CD4-positive, CD25-positive, alpha-beta regulatory T cell (primary cell): ENCODE results near the gene HAL. TPM values are rescaled to one million over a fixed set of nuclear protein-coding genes. Genes with fewer than 3 reads are reported as not detected.

ENCODE experiments used
- ATAC-seq, 2 donors: fragments of 150-1000 bp; cut with Tn5 transposase; one replicate each; pipeline ENCODE4 v1.10.0; 2021; ENCODE audit warnings: low read depth in 2 of 2, moderate number of reproducible peaks in 2 of 2, moderate library complexity in 1 of 2
- DNase-seq, 3 donors: peaks; one replicate each; pipeline versions ENCODE4 v3.0.0 to v3.0.0-alpha.2; 2012 to 2022; ENCODE audit warnings: mixed read lengths in 1 of 3
- H3K27ac ChIP-seq: one replicate; pipeline ENCODE4 v1.7.0; 2013; ENCODE audit warnings: mild to moderate bottlenecking, low read length; ENCODE audit not compliant: insufficient read depth, poor library complexity, severe bottlenecking
- H3K27me3 ChIP-seq: one replicate; pipeline ENCODE4 v1.7.0; 2013; ENCODE audit warnings: low read length; ENCODE audit not compliant: control insufficient read depth, insufficient read depth
- H3K36me3 ChIP-seq: one replicate; pipeline ENCODE4 v1.7.0; 2013; ENCODE audit warnings: mild to moderate bottlenecking, low read length, moderate library complexity; ENCODE audit not compliant: control insufficient read depth, insufficient read depth
- H3K4me1 ChIP-seq: 2 replicates; pipeline ENCODE4 v1.7.0; 2013; ENCODE audit warnings: mild to moderate bottlenecking, low read length; ENCODE audit not compliant: insufficient read depth, control insufficient read depth, poor library complexity, severe bottlenecking
- H3K4me3 ChIP-seq: one replicate; pipeline ENCODE4 v1.7.0; 2013; ENCODE audit warnings: low read depth, mild to moderate bottlenecking, low read length, moderate library complexity
- H3K9me3 ChIP-seq, 2 experiments: 1 replicate in 1 of 2; 2 replicates in 1 of 2; pipeline ENCODE4 v1.7.0; 2013; ENCODE audit warnings: low read length in 2 of 2, mild to moderate bottlenecking in 1 of 2, moderate library complexity in 1 of 2; ENCODE audit not compliant: control insufficient read depth in 2 of 2
- H3K27ac Mint-ChIP-seq, 3 donors: one replicate each; pipeline ENCODE4 v1.8.0; 2020 to 2022; ENCODE audit warnings: mild to moderate bottlenecking in 3 of 3, mixed read lengths in 3 of 3, moderate library complexity in 2 of 3
- H3K27me3 Mint-ChIP-seq: one replicate; pipeline ENCODE4 v1.8.0; 2022; ENCODE audit warnings: mild to moderate bottlenecking, mixed read lengths
- H3K36me3 Mint-ChIP-seq: one replicate; pipeline ENCODE4 v1.8.0; 2020; ENCODE audit warnings: mixed read lengths
- H3K4me1 Mint-ChIP-seq, 4 donors: one replicate each; pipeline ENCODE4 v1.8.0; 2020 to 2022; ENCODE audit warnings: mixed read lengths in 4 of 4, mild to moderate bottlenecking in 1 of 4
- H3K4me3 Mint-ChIP-seq, 4 donors: one replicate each; pipeline ENCODE4 v1.8.0; 2020 to 2022; ENCODE audit warnings: mild to moderate bottlenecking in 4 of 4, mixed read lengths in 4 of 4, moderate library complexity in 3 of 4
- H3K9me3 Mint-ChIP-seq, 7 donors: one replicate each; pipeline ENCODE4 v1.8.0; 2020 to 2022; ENCODE audit warnings: mixed read lengths in 7 of 7, mild to moderate bottlenecking in 3 of 7, moderate library complexity in 2 of 7
- polyA plus RNA-seq, 4 donors: library from polyadenylated mRNA; unstranded; fragments of 300-500 nt; fragmentation: Illumina TruSeq; gene quantifications; one replicate each; pipeline ENCODE4 v1.2.3, GENCODE V29; 2021
- total RNA-seq: library from RNA; stranded (reverse); gene quantifications from one replicate; pipeline ENCODE4 v1.2.3, GENCODE V29; 2022

HAL gene
- total and polyA plus RNA-seq, 5 donors from 2014 or later = 0.57 TPM; not detected in 4

DNA sequence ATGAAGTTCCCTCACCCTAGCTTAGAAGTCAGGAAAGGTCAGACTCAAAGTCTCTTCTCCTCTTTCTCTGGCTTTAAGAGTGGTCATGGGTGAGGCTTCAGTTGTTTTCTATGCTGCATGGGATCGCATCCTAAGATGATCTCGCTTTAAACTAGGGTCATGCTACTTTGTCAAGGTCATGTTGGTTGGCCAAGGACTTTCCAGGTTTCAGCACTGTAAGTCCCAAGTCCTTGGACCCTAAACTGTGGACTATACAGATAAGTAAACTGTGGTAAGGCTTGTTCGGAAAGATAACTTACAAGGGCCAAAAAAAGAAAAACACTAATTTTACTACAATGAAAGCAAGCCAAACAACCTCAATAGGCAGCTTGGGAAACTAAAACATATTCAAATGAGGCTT is 17.4 kb downstream of the HAL start:
- no peak overlapping the region for H3K27ac Mint-ChIP-seq

DNA sequence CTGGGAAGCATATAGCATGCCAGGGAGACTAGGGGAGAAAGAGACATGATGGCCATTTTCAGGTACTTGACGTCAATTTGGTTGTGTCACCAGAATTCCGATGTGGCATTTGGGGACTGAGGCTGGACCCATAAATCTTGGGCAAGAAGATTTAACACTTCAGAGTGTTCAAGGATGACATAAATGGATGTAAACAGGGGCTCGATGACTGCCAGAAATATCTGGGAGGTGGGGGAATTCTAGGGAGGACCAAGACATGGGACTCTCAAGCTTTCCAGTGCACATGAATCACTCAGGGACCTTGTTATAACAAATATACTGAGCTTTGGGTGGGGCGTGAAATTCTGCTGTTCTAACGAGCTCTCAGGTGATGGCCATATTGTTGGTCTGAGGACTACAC is 17.8 kb downstream of the HAL start:
- Mint-ChIP-seq H3K36me3 (peaks cover 3% of the 10 kb centered on the region), H3K4me1 (no peaks in the 10 kb centered on the region), H3K4me3 (no peak overlapping the region), H3K9me3 (no peaks in the 10 kb centered on the region), H3K27ac (no peak overlapping the region), H3K27me3 (peaks cover 5% of the 10 kb centered on the region)
- no peaks in the 10 kb centered on the region for H3K27me3 ChIP-seq
- no peaks in the 10 kb centered on the region for H3K4me1 ChIP-seq
- H3K36me3 ChIP-seq = no peaks in the 10 kb centered on the region
- no peak for DNase-seq
- H3K9me3 ChIP-seq = no peaks in the 10 kb centered on the region
- no peak overlapping the region for H3K4me3 ChIP-seq
- no peak overlapping the region for H3K27ac ChIP-seq
- ATAC-seq = no peak

More for the DNA sequence above, 17.4 kb downstream of the HAL start:
- Histone ChIP-seq H3K27me3 (no peaks in the 10 kb centered on the region), H3K36me3 (no peaks in the 10 kb centered on the region), H3K4me3 (no peak overlapping the region), H3K4me1 (no peaks in the 10 kb centered on the region), H3K27ac (no peak overlapping the region), H3K9me3 (no peaks in the 10 kb centered on the region)
- no peaks in the 10 kb centered on the region for H3K36me3 Mint-ChIP-seq
- H3K4me3 Mint-ChIP-seq = no peak overlapping the region
- H3K27me3 Mint-ChIP-seq = peaks cover 5% of the 10 kb centered on the region
- ATAC-seq (no peak), DNase-seq (no peak)
- no peaks in the 10 kb centered on the region for H3K9me3 Mint-ChIP-seq
- no peaks in the 10 kb centered on the region for H3K4me1 Mint-ChIP-seq

DNA sequence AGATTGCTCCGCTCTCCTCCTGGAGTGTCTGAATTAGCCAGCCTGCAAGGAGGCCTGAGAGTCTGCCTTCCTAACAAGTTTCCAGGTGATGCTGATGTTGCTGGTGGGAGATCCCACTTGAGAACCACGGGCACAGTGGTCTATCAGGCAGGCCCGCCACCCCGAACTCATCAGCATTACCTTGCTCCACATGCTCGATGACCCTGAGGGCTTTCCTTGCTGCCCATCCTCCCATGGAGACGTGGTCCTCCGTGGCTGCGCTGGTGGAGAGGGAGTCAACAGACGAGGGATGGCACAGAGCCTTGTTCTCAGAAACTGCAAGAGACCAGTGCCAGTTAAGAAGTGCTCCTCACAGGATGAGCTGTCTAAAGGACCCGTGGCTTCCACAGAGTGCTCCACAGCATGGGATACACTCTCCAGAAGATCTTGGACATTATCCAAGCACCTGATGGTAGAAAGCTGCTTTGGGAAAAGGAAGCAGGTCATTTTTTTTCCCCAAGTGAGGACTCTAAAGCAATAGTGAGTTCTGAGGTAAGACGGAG is 18.3 kb downstream of the HAL start:
- ATAC-seq = no peak
- peaks cover 6% of the 10 kb centered on the region for H3K36me3 Mint-ChIP-seq
- Histone ChIP-seq H3K36me3 (no peaks in the 10 kb centered on the region), H3K9me3 (no peaks in the 10 kb centered on the region), H3K27ac (no peak overlapping the region), H3K27me3 (no peaks in the 10 kb centered on the region), H3K4me1 (no peaks in the 10 kb centered on the region), H3K4me3 (no peak overlapping the region)
- peaks cover 5% of the 10 kb centered on the region for H3K27me3 Mint-ChIP-seq
- no peaks in the 10 kb centered on the region for H3K9me3 Mint-ChIP-seq
- no peak overlapping the region for H3K27ac Mint-ChIP-seq
- no peak overlapping the region for H3K4me3 Mint-ChIP-seq
- DNase-seq = no peak
- no peaks in the 10 kb centered on the region for H3K4me1 Mint-ChIP-seq

DNA sequence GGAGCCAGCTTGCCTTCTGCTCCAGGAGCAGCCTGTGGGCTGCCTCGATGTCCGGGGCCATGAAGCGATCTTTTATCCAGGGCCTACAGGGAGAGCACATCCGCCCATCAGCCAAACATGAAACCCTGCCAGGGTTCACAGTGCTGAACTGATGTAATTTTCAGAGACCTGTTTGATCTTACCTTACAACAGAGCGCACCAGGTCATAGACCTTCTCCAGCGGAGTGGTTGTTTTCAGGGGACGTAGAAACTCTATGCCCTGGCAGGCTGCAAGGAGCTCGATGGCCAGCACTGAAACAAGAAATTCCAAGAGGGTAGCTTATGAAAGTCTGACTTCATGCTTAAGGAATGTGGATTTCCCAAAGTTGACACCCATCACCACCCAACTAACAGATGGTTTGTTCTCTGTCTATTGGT is 19.7 kb downstream of the HAL start:
- H3K36me3 Mint-ChIP-seq = peaks cover 6% of the 10 kb centered on the region
- H3K9me3 Mint-ChIP-seq = no peaks in the 10 kb centered on the region
- H3K27me3 Mint-ChIP-seq = peaks cover 5% of the 10 kb centered on the region
- ATAC-seq (no peak), DNase-seq (no peak)
- no peak overlapping the region for H3K4me3 Mint-ChIP-seq
- H3K9me3 ChIP-seq = no peaks in the 10 kb centered on the region
- no peaks in the 10 kb centered on the region for H3K4me1 ChIP-seq
- H3K36me3 ChIP-seq = no peaks in the 10 kb centered on the region
- H3K27me3 ChIP-seq = no peaks in the 10 kb centered on the region
- no peak overlapping the region for H3K4me3 ChIP-seq
- no peaks in the 10 kb centered on the region for H3K4me1 Mint-ChIP-seq
- no peak overlapping the region for H3K27ac ChIP-seq
- no peak overlapping the region for H3K27ac Mint-ChIP-seq

DNA sequence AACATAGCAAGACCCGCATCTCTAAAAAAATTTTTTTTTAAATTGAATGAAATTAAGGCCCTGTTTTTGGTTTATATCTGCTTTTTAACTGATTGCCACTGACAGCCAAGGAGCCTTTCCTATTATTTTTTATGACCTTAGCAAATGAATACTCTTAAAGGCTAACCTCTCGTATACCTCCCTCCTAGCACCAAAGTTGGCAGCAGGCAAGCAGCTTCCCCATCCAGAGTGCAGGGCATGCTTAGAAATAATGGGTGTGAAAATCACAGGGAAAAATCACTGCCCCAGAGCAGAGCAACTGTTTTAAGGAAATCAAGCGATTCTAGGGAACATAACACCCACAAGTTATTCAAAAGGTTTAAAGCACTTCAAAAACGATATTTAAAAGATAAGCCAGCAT is 20.7 kb downstream of the HAL start:
- Mint-ChIP-seq H3K4me1 (no peaks in the 10 kb centered on the region), H3K36me3 (peaks cover 6% of the 10 kb centered on the region), H3K9me3 (no peaks in the 10 kb centered on the region), H3K4me3 (no peak overlapping the region), H3K27ac (no peak overlapping the region), H3K27me3 (peaks cover 5% of the 10 kb centered on the region)
- Histone ChIP-seq H3K36me3 (no peaks in the 10 kb centered on the region), H3K9me3 (no peaks in the 10 kb centered on the region), H3K4me3 (no peak overlapping the region), H3K27ac (no peak overlapping the region), H3K27me3 (no peaks in the 10 kb centered on the region), H3K4me1 (no peaks in the 10 kb centered on the region)
- no peak for ATAC-seq
- no peak for DNase-seq

DNA sequence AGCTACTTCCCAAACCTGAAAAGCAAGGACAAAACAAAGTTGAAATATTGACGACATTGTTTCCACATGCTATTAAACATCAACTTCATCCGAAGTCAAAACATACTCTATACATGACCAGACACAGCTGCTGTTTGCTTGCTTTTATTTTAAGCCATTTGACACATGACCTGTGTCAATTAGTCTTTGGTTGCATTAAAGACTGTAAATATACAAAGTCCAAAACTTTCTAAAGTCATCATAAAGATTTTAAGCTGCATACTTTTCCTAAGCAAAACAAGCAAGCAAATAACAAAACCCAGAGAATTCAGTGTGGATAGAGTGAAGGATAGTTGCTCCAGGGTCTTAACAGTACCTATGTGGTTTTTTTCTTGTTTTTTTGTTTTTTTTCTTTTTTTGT is 21.8 kb downstream of the HAL start:
- H3K4me1 ChIP-seq = no peaks in the 10 kb centered on the region
- H3K4me3 ChIP-seq = no peak overlapping the region
- DNase-seq (no peak), ATAC-seq (no peak)
- Mint-ChIP-seq H3K36me3 (peaks cover 6% of the 10 kb centered on the region), H3K27ac (no peak overlapping the region), H3K27me3 (no peaks in the 10 kb centered on the region), H3K9me3 (peaks cover 0 to 1% (median 0%) of the 10 kb centered on the region in 7 donors), H3K4me3 (no peak overlapping the region), H3K4me1 (no peaks in the 10 kb centered on the region)
- no peak overlapping the region for H3K27ac ChIP-seq
- no peaks in the 10 kb centered on the region for H3K9me3 ChIP-seq
- H3K27me3 ChIP-seq = no peaks in the 10 kb centered on the region
- no peaks in the 10 kb centered on the region for H3K36me3 ChIP-seq

DNA sequence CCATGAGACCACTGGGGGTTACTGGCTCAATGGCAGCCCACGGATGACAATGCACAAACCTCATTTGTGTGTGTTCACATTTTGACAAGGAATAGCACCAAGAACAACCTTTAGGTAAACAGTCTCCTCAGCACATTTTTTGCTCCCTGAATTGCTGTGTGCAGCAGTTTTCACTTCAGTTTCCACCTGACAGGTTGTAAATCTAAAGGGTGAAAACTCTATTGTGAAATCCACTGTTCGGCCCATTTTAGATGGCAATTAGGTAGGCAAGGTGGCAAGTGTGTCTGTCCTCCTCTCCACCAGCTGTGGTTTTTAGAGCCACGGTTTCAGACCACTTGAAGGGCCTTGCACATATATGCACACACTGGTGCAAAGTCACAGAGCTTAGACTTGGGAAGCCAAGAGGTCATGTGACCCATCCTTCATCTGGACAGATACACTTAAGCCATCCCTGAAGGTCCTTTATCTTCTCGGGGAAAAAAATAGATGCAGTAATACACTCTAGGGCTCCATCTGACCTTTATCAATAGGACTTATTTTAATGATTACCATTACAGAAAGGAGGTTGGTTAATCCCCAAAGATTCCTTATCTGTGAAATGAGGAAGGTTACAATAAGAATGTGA is 23.2 kb downstream of the HAL start:
- no peak overlapping the region for H3K4me3 ChIP-seq
- ATAC-seq (no peak), DNase-seq (no peak)
- H3K36me3 ChIP-seq = no peaks in the 10 kb centered on the region
- no peaks in the 10 kb centered on the region for H3K4me1 ChIP-seq
- H3K27me3 Mint-ChIP-seq = no peaks in the 10 kb centered on the region
- no peak overlapping the region for H3K4me3 Mint-ChIP-seq
- no peaks in the 10 kb centered on the region for H3K27me3 ChIP-seq
- H3K9me3 ChIP-seq = no peaks in the 10 kb centered on the region
- H3K36me3 Mint-ChIP-seq = peaks cover 11% of the 10 kb centered on the region
- peaks cover 0 to 1% (median 0%) of the 10 kb centered on the region in 7 donors for H3K9me3 Mint-ChIP-seq
- H3K4me1 Mint-ChIP-seq = no peaks in the 10 kb centered on the region
- no peak overlapping the region for H3K27ac ChIP-seq
- no peak overlapping the region for H3K27ac Mint-ChIP-seq

DNA sequence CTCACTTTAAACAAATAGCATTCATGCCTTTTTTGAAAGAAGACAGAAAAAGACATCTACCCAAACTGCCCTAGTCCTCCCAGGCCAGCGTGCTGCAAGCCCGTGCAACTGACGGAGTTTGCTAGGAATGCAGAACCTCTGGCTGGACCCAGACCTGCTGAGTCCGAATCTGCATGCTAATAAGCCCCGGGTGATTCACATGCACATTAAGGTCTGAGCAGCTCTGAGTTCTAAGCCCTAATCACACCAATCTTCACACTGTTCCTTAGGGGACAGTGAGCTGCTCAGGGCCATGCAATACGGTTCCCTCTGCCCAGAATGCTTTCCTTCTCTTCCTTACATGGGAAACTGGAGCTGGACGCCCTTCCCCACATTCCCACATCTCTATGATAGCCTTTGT is 25.2 kb downstream of the HAL start:
- peaks cover 5% of the 10 kb centered on the region for H3K27me3 Mint-ChIP-seq
- no peak overlapping the region for H3K27ac Mint-ChIP-seq
- Histone ChIP-seq H3K4me3 (no peak overlapping the region), H3K9me3 (no peaks in the 10 kb centered on the region), H3K27ac (no peak overlapping the region), H3K36me3 (peaks cover 6% of the 10 kb centered on the region), H3K4me1 (no peaks in the 10 kb centered on the region), H3K27me3 (no peaks in the 10 kb centered on the region)
- peaks cover 20% of the 10 kb centered on the region for H3K36me3 Mint-ChIP-seq
- H3K9me3 Mint-ChIP-seq = peaks cover 0 to 1% (median 0%) of the 10 kb centered on the region in 7 donors
- peaks cover 0 to 2% (median 0%) of the 10 kb centered on the region in 4 donors for H3K4me1 Mint-ChIP-seq
- H3K4me3 Mint-ChIP-seq = no peak overlapping the region
- ATAC-seq = no peak
- DNase-seq = no peak
